NB4 (cell line): ENCODE data around the gene DTNB.

Experiments
- CTCF ChIP-seq: IDR thresholded peaks from one replicate; pipeline ENCODE4 v1.5.1; 2012; ENCODE audit warnings: low read depth, low read length
- MAX ChIP-seq: IDR thresholded peaks from 2 replicates; pipeline ENCODE4 v1.6.1; 2011; ENCODE audit warnings: low read depth, low read length
- POLR2A ChIP-seq: IDR thresholded peaks from 2 replicates; pipeline ENCODE4 v1.6.1; 2011; ENCODE audit warnings: mild to moderate bottlenecking; ENCODE audit not compliant: insufficient read length; ENCODE audit errors: extremely low read depth

- no peak for TF ChIP-seq CTCF
- no peak for TF ChIP-seq POLR2A
- no peak for TF ChIP-seq MAX
These were observed 41.4 kb upstream of the DTNB start for GRCh38 chr2:25714740-25715139.
